GM10847 (cell line): ENCODE data around the gene CHCHD4.

ENCODE experiments used
- POLR2A ChIP-seq: IDR thresholded peaks from 2 replicates; pipeline ENCODE4 v1.6.1; 2011; ENCODE audit not compliant: insufficient read length; ENCODE audit errors: extremely low read depth

CHCHD4 gene

GRCh38 chr3:14142567-14143270 lies 18.0 kb upstream of the CHCHD4 start:
- TF ChIP-seq POLR2A: no peak

GRCh38 chr3:14141602-14142341 lies 17.1 kb upstream of the CHCHD4 start:
- TF ChIP-seq POLR2A: no peak

DNA sequence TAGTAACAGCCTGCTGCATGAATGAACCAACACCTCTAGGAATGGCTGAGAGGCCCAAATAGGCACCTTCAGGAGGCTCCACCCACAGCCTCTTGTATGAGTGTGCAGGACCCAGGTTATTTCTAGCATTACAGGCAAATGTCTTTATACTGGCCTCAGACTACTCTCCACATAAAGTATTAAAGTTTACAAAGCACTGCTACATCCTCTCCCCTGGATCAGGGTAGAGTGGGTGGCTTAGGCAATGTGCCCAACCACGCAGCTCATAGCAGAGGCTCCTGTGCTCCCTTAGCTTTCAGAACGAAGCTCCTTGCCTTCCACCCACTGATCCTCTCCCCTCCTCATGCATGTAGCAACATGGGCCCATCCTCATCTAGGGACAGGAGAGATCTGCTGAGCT lies 16.5 kb upstream of the CHCHD4 start:
- no peak for TF ChIP-seq POLR2A

DNA sequence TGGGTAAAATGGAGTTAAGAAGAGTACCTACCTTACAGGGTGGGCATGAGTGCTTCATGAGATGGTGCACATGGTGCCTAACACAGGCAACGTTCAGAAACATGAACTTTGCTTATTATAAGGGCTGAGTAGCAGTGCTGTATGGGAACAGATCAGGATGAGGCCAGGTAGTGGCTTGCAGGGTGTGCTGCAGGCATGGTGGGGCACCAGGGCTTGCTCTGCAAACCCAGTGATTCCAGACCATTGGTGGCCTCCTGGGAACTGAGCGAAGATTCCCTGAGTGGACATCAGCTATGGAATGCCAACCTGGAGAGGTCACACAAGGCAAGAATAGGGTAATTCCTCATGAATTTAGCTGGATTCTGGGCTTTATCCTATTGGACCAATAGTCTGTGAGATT lies 16.0 kb upstream of the CHCHD4 start:
- TF ChIP-seq POLR2A: no peak

DNA sequence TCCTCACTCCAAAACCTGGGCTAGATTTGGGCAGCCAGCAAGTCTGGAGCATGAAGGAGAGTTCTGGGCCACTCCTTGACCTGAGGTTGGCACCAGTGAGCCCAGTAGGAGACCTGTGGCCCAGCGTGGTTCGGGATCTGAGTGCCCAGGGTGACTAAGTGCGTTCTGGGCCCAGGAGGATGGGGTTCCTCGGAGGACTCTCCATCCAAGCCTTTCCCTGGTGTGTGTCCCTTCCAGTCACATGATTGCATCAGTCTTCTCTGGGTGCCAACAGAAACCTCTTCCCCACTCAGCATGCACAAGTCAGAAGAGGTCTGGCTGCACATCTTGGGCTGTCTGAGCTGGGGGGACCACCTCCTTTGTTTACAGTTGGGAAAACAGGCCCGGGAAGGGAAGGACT lies 15.1 kb upstream of the CHCHD4 start:
- no peak for TF ChIP-seq POLR2A

GRCh38 chr3:14138878-14139655 lies 14.4 kb upstream of the CHCHD4 start:
- no peak for TF ChIP-seq POLR2A

DNA sequence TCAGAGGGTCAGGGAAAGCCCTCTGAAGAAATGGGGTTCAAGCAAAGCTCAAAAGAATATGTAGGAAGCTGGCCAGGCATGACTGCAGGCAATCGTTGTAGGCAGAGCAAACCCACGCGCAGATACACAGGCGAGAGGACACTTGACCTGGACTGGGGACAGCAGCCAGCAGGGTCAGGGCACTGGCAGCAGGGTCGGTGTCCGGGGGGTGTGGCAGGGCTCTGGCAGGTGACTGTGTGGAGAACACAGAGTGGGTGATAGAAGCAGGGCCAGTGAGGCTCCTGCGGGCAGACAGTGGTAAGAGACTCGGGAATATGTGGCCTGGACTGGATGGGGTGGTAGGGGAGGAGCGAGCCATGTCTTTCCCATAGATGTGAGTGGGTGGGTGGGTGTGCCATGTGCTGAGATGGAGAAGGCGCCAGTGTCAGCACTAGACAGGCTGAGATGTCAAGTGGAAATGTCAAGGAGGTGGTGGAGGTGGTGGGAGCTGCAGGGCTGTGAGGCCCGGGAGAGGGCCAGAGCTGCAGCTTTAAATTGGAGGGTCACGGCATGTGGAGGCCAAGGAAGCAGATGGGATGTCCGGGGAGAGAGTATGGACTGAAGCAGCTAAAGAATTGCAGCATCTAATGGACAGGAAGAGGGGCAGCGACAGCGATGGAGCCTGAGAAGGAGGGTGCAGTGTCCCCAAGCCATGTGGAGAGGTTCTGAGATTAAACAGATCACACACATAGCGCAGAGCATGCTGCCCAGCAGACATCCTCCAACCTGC lies 13.6 kb upstream of the CHCHD4 start:
- TF ChIP-seq POLR2A: no peak

- TF ChIP-seq POLR2A: no peak
These were observed 12.8 kb upstream of the CHCHD4 start for GRCh38 chr3:14137445-14137844.

DNA sequence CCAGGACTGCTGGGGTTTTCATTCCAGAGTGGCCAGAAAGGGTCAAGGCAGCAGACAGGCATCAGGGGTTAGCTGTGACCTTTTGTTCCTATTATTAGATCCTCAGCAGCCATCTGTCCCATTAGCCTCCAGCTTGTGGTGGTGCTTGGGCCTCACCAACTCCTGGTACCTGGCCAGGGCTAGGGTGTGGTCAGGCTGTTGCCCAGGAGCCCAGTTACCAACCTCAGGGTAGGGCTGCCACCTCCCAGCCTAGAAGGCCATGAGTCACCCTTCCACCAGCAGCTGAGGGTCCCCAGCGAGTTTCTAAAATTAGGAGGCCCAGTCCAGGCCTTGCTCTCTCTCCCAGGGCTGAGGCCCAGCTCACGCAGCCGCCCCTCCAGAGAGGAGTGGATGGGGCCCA lies 12.3 kb upstream of the CHCHD4 start:
- TF ChIP-seq POLR2A: no peak

- TF ChIP-seq POLR2A: no peak
These were observed 10.9 kb upstream of the CHCHD4 start for GRCh38 chr3:14135581-14135980.

GRCh38 chr3:14134291-14134690 lies 9.6 kb upstream of the CHCHD4 start:
- no peak for TF ChIP-seq POLR2A

DNA sequence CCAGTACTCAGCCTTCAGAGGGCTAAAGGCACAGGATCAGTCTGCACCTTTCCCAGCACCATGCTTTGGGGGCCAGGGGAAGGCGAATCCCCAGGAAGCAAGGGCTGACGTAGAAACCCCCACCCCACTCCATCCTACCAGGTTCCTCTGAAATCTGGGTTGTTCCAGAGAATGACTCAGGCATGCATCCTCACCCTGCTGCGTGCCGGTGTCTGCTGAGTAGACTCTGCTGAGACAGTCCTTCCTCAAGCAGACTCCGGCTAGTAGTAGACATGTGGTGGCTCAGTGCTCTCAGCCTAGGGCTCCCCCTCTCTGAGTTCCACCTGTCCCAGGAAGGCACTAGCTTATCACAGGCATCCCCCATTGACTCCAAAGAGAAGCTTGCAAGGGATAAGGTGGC lies 9.2 kb upstream of the CHCHD4 start:
- no peak for TF ChIP-seq POLR2A

- no peak for TF ChIP-seq POLR2A
These were observed 8.6 kb upstream of the CHCHD4 start for GRCh38 chr3:14133188-14133800.

DNA sequence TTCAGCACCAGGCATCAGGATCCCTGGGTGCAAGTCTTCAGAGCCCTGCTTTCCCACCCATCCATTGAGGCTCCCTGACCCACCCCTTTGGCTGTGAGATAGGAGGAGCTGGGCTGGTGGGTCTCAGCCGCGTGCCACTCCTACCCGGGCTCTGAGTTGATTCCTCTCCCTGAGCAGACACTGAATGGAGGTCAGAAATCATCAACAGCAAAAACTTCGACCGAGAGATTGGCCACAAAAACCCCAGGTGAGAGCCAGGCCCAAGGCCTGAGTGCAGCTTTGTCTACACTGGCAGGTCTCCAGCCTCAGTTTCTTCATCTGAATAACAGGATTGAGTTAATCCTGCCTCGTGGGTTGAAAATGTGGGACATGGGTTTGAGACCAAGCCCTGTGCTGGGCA lies 8.0 kb upstream of the CHCHD4 start:
- TF ChIP-seq POLR2A: no peak

GRCh38 chr3:14132120-14132519 lies 7.5 kb upstream of the CHCHD4 start:
- no peak for TF ChIP-seq POLR2A

DNA sequence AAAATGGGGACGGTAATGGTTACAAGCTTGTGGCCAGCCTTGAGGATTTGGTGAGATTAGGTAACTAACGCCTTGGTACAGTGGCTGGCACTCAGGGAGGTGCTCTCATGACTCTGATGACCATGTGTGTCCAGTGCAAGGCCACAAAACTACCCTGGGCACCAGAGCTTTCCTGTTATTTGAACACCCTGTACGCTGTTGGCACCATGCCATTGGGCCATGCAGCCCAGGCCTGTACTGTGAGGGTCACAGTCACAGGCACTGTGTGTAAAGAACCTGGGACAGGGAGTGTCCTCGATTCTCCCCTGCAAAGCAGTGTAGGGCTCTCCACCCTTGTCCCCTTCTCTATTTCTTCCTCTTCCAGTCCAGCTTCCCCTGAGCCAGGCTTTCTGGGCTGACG lies 6.5 kb upstream of the CHCHD4 start:
- TF ChIP-seq POLR2A: no peak

DNA sequence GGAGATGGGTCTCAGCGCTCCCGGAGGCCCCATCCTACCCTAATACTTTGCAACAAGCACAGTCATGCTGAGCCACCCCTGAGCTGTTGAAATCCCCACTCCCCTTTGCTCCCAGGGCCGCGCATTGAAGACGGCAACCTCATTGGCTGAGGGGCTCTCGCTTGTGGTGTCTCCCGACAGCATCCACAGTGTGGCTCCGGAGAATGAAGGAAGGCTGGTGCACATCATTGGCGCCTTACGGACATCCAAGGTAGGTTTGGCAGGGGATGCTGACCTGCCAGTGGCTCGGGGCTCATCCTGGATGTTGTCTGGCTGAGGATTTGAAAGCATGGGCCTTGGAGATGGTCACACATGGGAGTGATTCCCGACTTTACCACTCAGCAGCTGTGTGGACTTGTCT lies 6.0 kb upstream of the CHCHD4 start:
- TF ChIP-seq POLR2A: no peak
